NCI-H1105 treated with DMSO at 0.1 percent for 48 hours (cell line): ENCODE data around the gene CAPN9.
"Not testable (repeated sequence)": the region's sequence is repeated elsewhere in the genome, so short reads cannot be mapped to it uniquely, and the experiment has no call there.

Source experiments
- DNase-seq: peaks from one replicate; lab custom pipeline; 2025; lab: John Stamatoyannopoulos, UW

CAPN9 gene

GRCh38 chr1:230709619-230710542 is 37.3 kb upstream of the CAPN9 start:
- DNase-seq: no peak

GRCh38 chr1:230710543-230710904 is 36.7 kb upstream of the CAPN9 start:
- DNase-seq: no peak

GRCh38 chr1:230711245-230711644 is 35.9 kb upstream of the CAPN9 start:
- no peak for DNase-seq

- no peak for DNase-seq
These were observed 34.7 kb upstream of the CAPN9 start for GRCh38 chr1:230712470-230712942.

GRCh38 chr1:230713138-230713537 is 34.0 kb upstream of the CAPN9 start:
- no peak for DNase-seq

GRCh38 chr1:230713547-230713914 is 33.7 kb upstream of the CAPN9 start:
- no peak for DNase-seq

- DNase-seq: no peak
These were observed 33.0 kb upstream of the CAPN9 start, which contains the start of gene AGT for GRCh38 chr1:230713915-230714764. TSS of gene AGT (minus strand) at chr1:230714122. CDS start at chr1:230710823, 3,299 bp downstream.

GRCh38 chr1:230715510-230715909 is 31.7 kb upstream of the CAPN9 start:
- DNase-seq: no peak

GRCh38 chr1:230716453-230716852 is 30.7 kb upstream of the CAPN9 start:
- not testable (repeated sequence) for DNase-seq

GRCh38 chr1:230717251-230717650 is 29.9 kb upstream of the CAPN9 start:
- no peak for DNase-seq

GRCh38 chr1:230721849-230722522 is 25.2 kb upstream of the CAPN9 start:
- DNase-seq: not testable (repeated sequence)

- DNase-seq: no peak
These were observed 21.8 kb upstream of the CAPN9 start for GRCh38 chr1:230725256-230726012.

GRCh38 chr1:230728710-230729392 is 18.3 kb upstream of the CAPN9 start:
- no peak for DNase-seq

GRCh38 chr1:230730977-230731376 is 16.2 kb upstream of the CAPN9 start:
- DNase-seq: no peak

GRCh38 chr1:230735447-230735846 is 11.7 kb upstream of the CAPN9 start:
- no peak for DNase-seq

GRCh38 chr1:230737622-230738262 is 9.4 kb upstream of the CAPN9 start:
- DNase-seq: no peak

GRCh38 chr1:230739564-230740290 is 7.5 kb upstream of the CAPN9 start:
- DNase-seq: no peak

GRCh38 chr1:230743899-230744298 is 3.3 kb upstream of the CAPN9 start:
- DNase-seq: no peak

- no peak for DNase-seq
These were observed 2.8 kb upstream of the CAPN9 start for GRCh38 chr1:230744382-230744781.

GRCh38 chr1:230745071-230745470 is 2.1 kb upstream of the CAPN9 start:
- DNase-seq: peak; percentile 12
